ENCODE measurements around the gene CITED2. TPM values are rescaled to one million over a fixed set of nuclear protein-coding genes. Genes with fewer than 3 reads are reported as not detected.
A peak's percentile ranks its signal among the peaks of the same experiment; 100 is the strongest.
"Not testable (repeated sequence)": the region's sequence is repeated elsewhere in the genome, so short reads cannot be mapped to it uniquely, and the experiment has no call there.

The CITED2 gene
- polyA plus RNA-seq = 10 to 100 TPM; 20.3 to 29.5 TPM

- H3K4me1 ChIP-seq (ENCODE audit: control insufficient read depth in 2 of 2, insufficient read depth in 2 of 2, low read length in 1 of 2) = peaks cover 0 to 2% of the 10 kb centered on the region in 2 donors
- H3K27ac ChIP-seq (ENCODE audit: low read depth in 2 of 2, low read length in 1 of 2) = peak within 1 kb of the TSS; percentile 95 to 99
- no peaks in the 10 kb centered on the region for H3K9me3 ChIP-seq (ENCODE audit: control insufficient read depth in 2 of 2, insufficient read depth in 1 of 2, low read depth in 1 of 2, low read length in 1 of 2)
- H3K36me3 ChIP-seq (ENCODE audit: control insufficient read depth in 2 of 2, insufficient read depth in 2 of 2, low read length in 1 of 2) = peaks cover 0 to 10% of the 10 kb centered on the region in 2 donors
- WGBS, 2 donors = 0 to 1% methylated on average over 82 of the region's 82 CpGs
- no peaks in the 10 kb centered on the region for H3K27me3 ChIP-seq (ENCODE audit: control insufficient read depth in 1 of 2, insufficient read depth in 2 of 2, low read length in 2 of 2)
- H3K4me3 ChIP-seq (ENCODE audit: low read depth in 1 of 2, low read length in 2 of 2) = peak within 1 kb of the TSS; percentile 73 to 94
Measured at GRCh38 chr6:139374357-139375225, at the start of gene CITED2. TSS of gene CITED2 (minus strand) at chr6:139374648. CDS start at chr6:139373944, 704 bp downstream.

GRCh38 chr6:139423037-139423703 lies 48.7 kb upstream of the CITED2 start:
- H3K4me1 ChIP-seq (ENCODE audit: control insufficient read depth in 2 of 2, insufficient read depth in 2 of 2, low read length in 1 of 2) = no peaks in the 10 kb centered on the region
- H3K4me3 ChIP-seq (ENCODE audit: low read depth in 1 of 2, low read length in 2 of 2) = no peak overlapping the region
- H3K36me3 ChIP-seq (ENCODE audit: control insufficient read depth in 2 of 2, insufficient read depth in 2 of 2, low read length in 1 of 2) = no peaks in the 10 kb centered on the region
- H3K27ac ChIP-seq (ENCODE audit: low read depth in 2 of 2, low read length in 1 of 2) = no peak overlapping the region
- 85 to 93% methylated on average over 6 of the region's 6 CpGs for WGBS, 2 donors
- no peaks in the 10 kb centered on the region for H3K9me3 ChIP-seq (ENCODE audit: control insufficient read depth in 2 of 2, insufficient read depth in 1 of 2, low read depth in 1 of 2, low read length in 1 of 2)
- no peaks in the 10 kb centered on the region for H3K27me3 ChIP-seq (ENCODE audit: control insufficient read depth in 1 of 2, insufficient read depth in 2 of 2, low read length in 2 of 2)

GRCh38 chr6:139422105-139423036 lies 47.9 kb upstream of the CITED2 start:
- WGBS, 2 donors = 70 to 82% methylated on average over 9 of the region's 9 CpGs
- H3K27ac ChIP-seq (ENCODE audit: low read depth in 2 of 2, low read length in 1 of 2) = no peak overlapping the region
- H3K4me3 ChIP-seq (ENCODE audit: low read depth in 1 of 2, low read length in 2 of 2) = no peak overlapping the region
- H3K4me1 ChIP-seq (ENCODE audit: control insufficient read depth in 2 of 2, insufficient read depth in 2 of 2, low read length in 1 of 2) = no peaks in the 10 kb centered on the region
- no peaks in the 10 kb centered on the region for H3K9me3 ChIP-seq (ENCODE audit: control insufficient read depth in 2 of 2, insufficient read depth in 1 of 2, low read depth in 1 of 2, low read length in 1 of 2)
- no peaks in the 10 kb centered on the region for H3K36me3 ChIP-seq (ENCODE audit: control insufficient read depth in 2 of 2, insufficient read depth in 2 of 2, low read length in 1 of 2)
- no peaks in the 10 kb centered on the region for H3K27me3 ChIP-seq (ENCODE audit: control insufficient read depth in 1 of 2, insufficient read depth in 2 of 2, low read length in 2 of 2)

GRCh38 chr6:139418481-139419132 lies 44.2 kb upstream of the CITED2 start:
- no peak overlapping the region for H3K27ac ChIP-seq (ENCODE audit: low read depth in 2 of 2, low read length in 1 of 2)
- H3K27me3 ChIP-seq (ENCODE audit: control insufficient read depth in 1 of 2, insufficient read depth in 2 of 2, low read length in 2 of 2) = no peaks in the 10 kb centered on the region
- no peak overlapping the region for H3K4me3 ChIP-seq (ENCODE audit: low read depth in 1 of 2, low read length in 2 of 2)
- WGBS, 2 donors = 77 to 79% methylated on average over 5 of the region's 5 CpGs
- no peaks in the 10 kb centered on the region for H3K9me3 ChIP-seq (ENCODE audit: control insufficient read depth in 2 of 2, insufficient read depth in 1 of 2, low read depth in 1 of 2, low read length in 1 of 2)
- no peaks in the 10 kb centered on the region for H3K4me1 ChIP-seq (ENCODE audit: control insufficient read depth in 2 of 2, insufficient read depth in 2 of 2, low read length in 1 of 2)
- H3K36me3 ChIP-seq (ENCODE audit: control insufficient read depth in 2 of 2, insufficient read depth in 2 of 2, low read length in 1 of 2) = no peaks in the 10 kb centered on the region

- Histone ChIP-seq H3K4me1 (ENCODE audit: control insufficient read depth in 2 of 2, insufficient read depth in 2 of 2, low read length in 1 of 2) (no peaks in the 10 kb centered on the region), H3K4me3 (ENCODE audit: low read depth in 1 of 2, low read length in 2 of 2) (no peak overlapping the region), H3K9me3 (ENCODE audit: control insufficient read depth in 2 of 2, insufficient read depth in 1 of 2, low read depth in 1 of 2, low read length in 1 of 2) (no peaks in the 10 kb centered on the region), H3K27ac (ENCODE audit: low read depth in 2 of 2, low read length in 1 of 2) (no peak overlapping the region), H3K27me3 (ENCODE audit: control insufficient read depth in 1 of 2, insufficient read depth in 2 of 2, low read length in 2 of 2) (no peaks in the 10 kb centered on the region), H3K36me3 (ENCODE audit: control insufficient read depth in 2 of 2, insufficient read depth in 2 of 2, low read length in 1 of 2) (no peaks in the 10 kb centered on the region)
- WGBS, 2 donors = 38 to 39% methylated on average over 2 of the region's 2 CpGs
Measured at GRCh38 chr6:139416146-139416545, 41.7 kb upstream of the CITED2 start.

GRCh38 chr6:139415365-139415764 lies 40.9 kb upstream of the CITED2 start:
- 79 to 90% methylated on average over 3 of the region's 3 CpGs for WGBS, 2 donors
- no peak overlapping the region for H3K4me3 ChIP-seq (ENCODE audit: low read depth in 1 of 2, low read length in 2 of 2)
- H3K9me3 ChIP-seq (ENCODE audit: control insufficient read depth in 2 of 2, insufficient read depth in 1 of 2, low read depth in 1 of 2, low read length in 1 of 2) = no peaks in the 10 kb centered on the region
- H3K27ac ChIP-seq (ENCODE audit: low read depth in 2 of 2, low read length in 1 of 2) = no peak overlapping the region
- no peaks in the 10 kb centered on the region for H3K36me3 ChIP-seq (ENCODE audit: control insufficient read depth in 2 of 2, insufficient read depth in 2 of 2, low read length in 1 of 2)
- no peaks in the 10 kb centered on the region for H3K4me1 ChIP-seq (ENCODE audit: control insufficient read depth in 2 of 2, insufficient read depth in 2 of 2, low read length in 1 of 2)
- H3K27me3 ChIP-seq (ENCODE audit: control insufficient read depth in 1 of 2, insufficient read depth in 2 of 2, low read length in 2 of 2) = no peaks in the 10 kb centered on the region

GRCh38 chr6:139412103-139412502 lies 37.7 kb upstream of the CITED2 start:
- not testable (repeated sequence) for H3K4me3 ChIP-seq (ENCODE audit: low read depth in 1 of 2, low read length in 2 of 2); H3K27ac ChIP-seq (ENCODE audit: low read depth in 2 of 2, low read length in 1 of 2); H3K9me3 ChIP-seq (ENCODE audit: control insufficient read depth in 2 of 2, insufficient read depth in 1 of 2, low read depth in 1 of 2, low read length in 1 of 2); H3K27me3 ChIP-seq (ENCODE audit: control insufficient read depth in 1 of 2, insufficient read depth in 2 of 2, low read length in 2 of 2); H3K36me3 ChIP-seq (ENCODE audit: control insufficient read depth in 2 of 2, insufficient read depth in 2 of 2, low read length in 1 of 2); H3K4me1 ChIP-seq (ENCODE audit: control insufficient read depth in 2 of 2, insufficient read depth in 2 of 2, low read length in 1 of 2)
- 96 to 100% methylated on average over 1 of the region's 1 CpG for WGBS, 2 donors

- Histone ChIP-seq H3K27ac (ENCODE audit: low read depth in 2 of 2, low read length in 1 of 2) (no peak overlapping the region), H3K9me3 (ENCODE audit: control insufficient read depth in 2 of 2, insufficient read depth in 1 of 2, low read depth in 1 of 2, low read length in 1 of 2) (no peaks in the 10 kb centered on the region), H3K36me3 (ENCODE audit: control insufficient read depth in 2 of 2, insufficient read depth in 2 of 2, low read length in 1 of 2) (no peaks in the 10 kb centered on the region), H3K27me3 (ENCODE audit: control insufficient read depth in 1 of 2, insufficient read depth in 2 of 2, low read length in 2 of 2) (no peaks in the 10 kb centered on the region), H3K4me1 (ENCODE audit: control insufficient read depth in 2 of 2, insufficient read depth in 2 of 2, low read length in 1 of 2) (no peaks in the 10 kb centered on the region), H3K4me3 (ENCODE audit: low read depth in 1 of 2, low read length in 2 of 2) (no peak overlapping the region)
- WGBS, 2 donors = 81 to 86% methylated on average over 4 of the region's 4 CpGs
Measured at GRCh38 chr6:139409026-139409425, 34.6 kb upstream of the CITED2 start.

- Histone ChIP-seq H3K4me3 (ENCODE audit: low read depth in 1 of 2, low read length in 2 of 2) (no peak overlapping the region), H3K4me1 (ENCODE audit: control insufficient read depth in 2 of 2, insufficient read depth in 2 of 2, low read length in 1 of 2) (no peaks in the 10 kb centered on the region), H3K36me3 (ENCODE audit: control insufficient read depth in 2 of 2, insufficient read depth in 2 of 2, low read length in 1 of 2) (no peaks in the 10 kb centered on the region), H3K27ac (ENCODE audit: low read depth in 2 of 2, low read length in 1 of 2) (no peak overlapping the region), H3K9me3 (ENCODE audit: control insufficient read depth in 2 of 2, insufficient read depth in 1 of 2, low read depth in 1 of 2, low read length in 1 of 2) (no peaks in the 10 kb centered on the region), H3K27me3 (ENCODE audit: control insufficient read depth in 1 of 2, insufficient read depth in 2 of 2, low read length in 2 of 2) (no peaks in the 10 kb centered on the region)
- WGBS, 2 donors = 61 to 64% methylated on average over 4 of the region's 4 CpGs
Measured at GRCh38 chr6:139407718-139408222, 33.3 kb upstream of the CITED2 start.
